ENCODE results near the gene XRCC6.

DNA sequence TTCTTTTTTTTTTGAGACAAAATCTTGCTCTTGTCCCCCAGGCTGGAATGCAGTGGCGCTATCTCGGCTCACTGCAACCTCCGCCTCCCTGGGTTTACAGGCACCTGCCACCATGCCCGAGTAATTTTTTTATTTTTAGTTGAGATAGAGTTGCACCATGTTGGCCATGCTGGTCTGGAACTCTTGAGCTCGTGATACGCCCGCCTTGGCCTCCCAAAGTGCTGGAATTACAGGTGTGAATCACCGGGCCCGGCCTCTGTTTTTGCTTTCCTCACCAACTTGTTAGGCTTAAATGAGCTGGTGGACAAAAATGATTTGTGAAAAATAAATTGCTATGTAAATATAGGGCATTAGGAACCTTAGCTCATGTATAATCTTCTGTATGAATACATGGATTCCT, 81.7 kb downstream of the XRCC6 start:
- TF ChIP-seq, protein P1, sequence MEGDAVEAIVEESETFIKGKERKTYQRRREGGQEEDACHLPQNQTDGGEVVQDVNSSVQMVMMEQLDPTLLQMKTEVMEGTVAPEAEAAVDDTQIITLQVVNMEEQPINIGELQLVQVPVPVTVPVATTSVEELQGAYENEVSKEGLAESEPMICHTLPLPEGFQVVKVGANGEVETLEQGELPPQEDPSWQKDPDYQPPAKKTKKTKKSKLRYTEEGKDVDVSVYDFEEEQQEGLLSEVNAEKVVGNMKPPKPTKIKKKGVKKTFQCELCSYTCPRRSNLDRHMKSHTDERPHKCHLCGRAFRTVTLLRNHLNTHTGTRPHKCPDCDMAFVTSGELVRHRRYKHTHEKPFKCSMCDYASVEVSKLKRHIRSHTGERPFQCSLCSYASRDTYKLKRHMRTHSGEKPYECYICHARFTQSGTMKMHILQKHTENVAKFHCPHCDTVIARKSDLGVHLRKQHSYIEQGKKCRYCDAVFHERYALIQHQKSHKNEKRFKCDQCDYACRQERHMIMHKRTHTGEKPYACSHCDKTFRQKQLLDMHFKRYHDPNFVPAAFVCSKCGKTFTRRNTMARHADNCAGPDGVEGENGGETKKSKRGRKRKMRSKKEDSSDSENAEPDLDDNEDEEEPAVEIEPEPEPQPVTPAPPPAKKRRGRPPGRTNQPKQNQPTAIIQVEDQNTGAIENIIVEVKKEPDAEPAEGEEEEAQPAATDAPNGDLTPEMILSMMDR (conservative IDR thresholded peaks at IDR 0.05 in 1 of 2, IDR thresholded peaks at IDR 0.05 in 1 of 2; ENCODE audit: low read depth in 1 of 2, low read length in 2 of 2), result no peak
- no peak for TF ChIP-seq EZH2 (IDR thresholded peaks at IDR 0.05; ENCODE audit: low read length, missing control alignments)
